ENCODE data around the gene FGF8.

DNA sequence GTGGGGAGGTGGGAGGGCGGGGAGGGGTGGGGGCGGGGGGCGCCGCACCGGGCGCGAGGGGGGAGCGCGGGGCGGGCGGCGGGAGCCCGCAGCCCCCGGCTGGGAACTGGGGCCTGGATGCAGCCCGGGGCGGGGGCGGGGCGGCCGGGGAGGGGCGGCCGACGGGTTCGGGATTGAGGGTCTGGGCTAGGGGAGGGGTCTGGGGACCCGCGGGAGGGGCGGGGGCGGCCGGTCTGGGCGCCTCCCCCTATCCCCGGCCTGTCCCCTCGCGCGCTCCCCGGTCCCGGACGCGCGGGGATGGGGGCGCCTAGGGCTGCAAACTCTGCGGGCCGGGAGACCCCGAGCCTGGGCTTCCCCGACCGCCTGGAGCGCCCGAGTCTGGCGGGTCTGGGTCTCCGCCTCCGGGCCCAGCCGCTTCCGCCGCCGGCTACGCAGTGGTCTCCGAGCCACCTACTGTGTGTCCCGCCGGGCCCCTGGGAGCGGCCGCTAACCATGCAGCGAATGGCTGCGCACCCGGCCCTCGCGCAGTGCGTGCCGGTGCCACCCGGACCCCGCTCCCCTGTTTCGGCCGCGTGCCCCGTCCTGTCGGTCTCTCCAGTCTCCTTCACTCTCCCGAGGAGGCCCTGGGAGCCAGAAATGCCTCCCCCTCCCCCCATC, 375 bp upstream of the FGF8 start:
- TF ChIP-seq SP1 (IDR thresholded peaks at IDR 0.05) = no peak
- TF ChIP-seq ELF4 (IDR thresholded peaks at IDR 0.05) = no peak
- TF ChIP-seq BHLHE40 (IDR thresholded peaks at IDR 0.05; ENCODE audit: borderline replicate concordance) = no peak
- no peak for TF ChIP-seq TARDBP (IDR thresholded peaks at IDR 0.05)
- TF ChIP-seq SUZ12 (IDR thresholded peaks at IDR 0.05) = no peak
- no peak for TF ChIP-seq LEF1 (IDR thresholded peaks at IDR 0.05; ENCODE audit: borderline replicate concordance)
- TF ChIP-seq HDGF (IDR thresholded peaks at IDR 0.05; ENCODE audit: borderline replicate concordance) = no peak
- TF ChIP-seq ARNT (IDR thresholded peaks at IDR 0.05) = no peak

Data from HEK293T (cell line).